Liver (tissue), 9 donors: Measurements from ENCODE around the gene NOS2. TPM values are rescaled to one million over a fixed set of nuclear protein-coding genes. Genes with fewer than 3 reads are reported as not detected.

Experiments used
- DNase-seq: peaks from one replicate; pipeline ENCODE4 v3.0.0-alpha.2; 2017; ENCODE audit warnings: low spot score
- H3K27ac ChIP-seq, 2 donors: one replicate each; pipeline ENCODE4 v1.7.0; 2013; ENCODE audit warnings: inconsistent platforms in 2 of 2, low read length in 2 of 2, control low read depth in 1 of 2, low read depth in 1 of 2, mild to moderate bottlenecking in 1 of 2
- H3K27me3 ChIP-seq, 4 donors: one replicate each; pipeline versions ENCODE4 v1.6.1 to v1.7.0; 2013; ENCODE audit warnings: low read length in 3 of 4, inconsistent platforms in 1 of 4, mild to moderate bottlenecking in 1 of 4, moderate library complexity in 1 of 4; ENCODE audit not compliant: control insufficient read depth in 4 of 4, insufficient read depth in 4 of 4
- H3K36me3 ChIP-seq, 4 donors: one replicate each; pipeline versions ENCODE4 v1.6.1 to v1.7.0; 2013; ENCODE audit warnings: low read length in 3 of 4, mild to moderate bottlenecking in 3 of 4, low read depth in 1 of 4, moderate library complexity in 1 of 4; ENCODE audit not compliant: control insufficient read depth in 4 of 4, insufficient read depth in 3 of 4
- H3K4me1 ChIP-seq, 4 donors: one replicate each; pipeline versions ENCODE4 v1.6.1 to v1.7.0; 2013; ENCODE audit warnings: low read length in 3 of 4, mild to moderate bottlenecking in 3 of 4, moderate library complexity in 1 of 4; ENCODE audit not compliant: control insufficient read depth in 4 of 4, insufficient read depth in 4 of 4
- H3K4me3 ChIP-seq, 3 donors: one replicate each; pipeline versions ENCODE4 v1.6.1 to v1.7.0; 2013; ENCODE audit warnings: low read length in 3 of 3, control low read depth in 1 of 3, low read depth in 1 of 3, mild to moderate bottlenecking in 1 of 3
- H3K9ac ChIP-seq, 2 donors: one replicate each; pipeline ENCODE4 v1.7.0; 2013; ENCODE audit warnings: low read length in 2 of 2, mild to moderate bottlenecking in 2 of 2, moderate library complexity in 2 of 2, control low read depth in 1 of 2, low read depth in 1 of 2
- H3K9me3 ChIP-seq, 4 donors: one replicate each; pipeline versions ENCODE4 v1.6.1 to v1.7.0; 2013; ENCODE audit warnings: low read length in 3 of 4; ENCODE audit not compliant: control insufficient read depth in 4 of 4
- EGR1 ChIP-seq, 2 donors: IDR thresholded peaks; 2 replicates each; pipeline ENCODE4 v1.6.1; 2016 to 2018; ENCODE audit warnings: antibody characterized with exemption in 2 of 2, low read depth in 2 of 2
- FOXA1 ChIP-seq: IDR thresholded peaks from 2 replicates; pipeline ENCODE4 v1.6.1; 2016; ENCODE audit warnings: antibody characterized with exemption
- FOXA2 ChIP-seq: IDR thresholded peaks from 2 replicates; pipeline ENCODE4 v1.6.1; 2016; ENCODE audit warnings: antibody characterized with exemption
- GABPA ChIP-seq, 2 donors: IDR thresholded peaks in 1 of 2; conservative IDR thresholded peaks in 1 of 2; 2 replicates each; pipeline ENCODE4 v1.6.1; 2016; ENCODE audit warnings: antibody characterized with exemption in 2 of 2, mild to moderate bottlenecking in 1 of 2, moderate library complexity in 1 of 2
- HNF4A ChIP-seq, 2 donors: conservative IDR thresholded peaks; 2 replicates each; pipeline ENCODE4 v1.6.1; 2016; ENCODE audit warnings: antibody characterized with exemption in 2 of 2, mild to moderate bottlenecking in 2 of 2
- HNF4G ChIP-seq: IDR thresholded peaks from 2 replicates; pipeline ENCODE4 v1.6.1; 2016; ENCODE audit warnings: antibody characterized with exemption
- JUND ChIP-seq, 2 donors: IDR thresholded peaks; 2 replicates each; pipeline ENCODE4 v1.6.1; 2016; ENCODE audit warnings: antibody characterized with exemption in 2 of 2
- NR2F2 ChIP-seq: IDR thresholded peaks from 2 replicates; pipeline ENCODE4 v1.6.1; 2016; ENCODE audit warnings: antibody characterized with exemption
- RAD21 ChIP-seq, 2 donors: IDR thresholded peaks; 2 replicates each; pipeline ENCODE4 v1.6.1; 2016; ENCODE audit warnings: antibody characterized with exemption in 2 of 2, mild to moderate bottlenecking in 2 of 2
- RXRA ChIP-seq, 2 donors: IDR thresholded peaks; 2 replicates each; pipeline ENCODE4 v1.6.1; 2017 to 2018; ENCODE audit warnings: antibody characterized with exemption in 2 of 2, mild to moderate bottlenecking in 1 of 2
- SP1 ChIP-seq: IDR thresholded peaks from 2 replicates; pipeline ENCODE4 v1.6.1; 2018; ENCODE audit warnings: antibody characterized with exemption, mild to moderate bottlenecking
- TAF1 ChIP-seq: conservative IDR thresholded peaks from 2 replicates; pipeline ENCODE4 v1.6.1; 2016; ENCODE audit warnings: antibody characterized with exemption, mild to moderate bottlenecking
- WGBS: extraction: QIAGEN DNeasy Blood & Tissue Kit; methylation state at CpG from one replicate; pipeline ENCODE4 v1.1.7; 2013; 5-methylcytosine and 5-hydroxymethylcytosine counted together
- polyA plus RNA-seq, 2 donors: library from polyadenylated mRNA; stranded (reverse) in 1 of 2; unstranded in 1 of 2; fragments of 200-250 nt in 1 of 2; fragments of >200 nt in 1 of 2; fragmentation: Nextera tagmentation in 1 of 2; extraction: Ambion mirVana in 1 of 2; gene quantifications; one replicate each; pipeline versions ENCODE4 v1.2.1 to v1.2.3, GENCODE V29; 2013 to 2015
- total RNA-seq, 2 donors: library from RNA; depleted of rRNA; stranded (reverse); fragments of >200 nt; gene quantifications; one replicate each; pipeline ENCODE4 v1.2.3, GENCODE V29; 2014
- TF ChIP-seq, protein P1 (sequence below): IDR thresholded peaks from 2 replicates; pipeline ENCODE4 v1.6.1; 2016; ENCODE audit warnings: antibody characterized with exemption
- TF ChIP-seq, protein P2 (sequence below): fragments of 150-350 bp; IDR thresholded peaks from 2 replicates; pipeline ENCODE4 v1.5.1; 2017; ENCODE audit warnings: improper control_type of control experiment, low read depth, low read length; ENCODE audit not compliant: missing input control
- TF ChIP-seq, protein P3 (sequence below): IDR thresholded peaks from 2 replicates; pipeline ENCODE4 v1.6.1; 2016; ENCODE audit warnings: antibody characterized with exemption
- TF ChIP-seq, protein P4 (sequence below): IDR thresholded peaks from 2 replicates; pipeline ENCODE4 v1.6.1; 2016; ENCODE audit warnings: antibody characterized with exemption, mild to moderate bottlenecking
- donor health status: healthy.
- donor health status: healthy.
- donor health status: healthy.
- donor health status: healthy.
- donor health status: healthy.

NOS2 gene
- total and polyA plus RNA-seq, 4 donors = under 0.01 to 0.01 TPM; not detected in 2

DNA sequence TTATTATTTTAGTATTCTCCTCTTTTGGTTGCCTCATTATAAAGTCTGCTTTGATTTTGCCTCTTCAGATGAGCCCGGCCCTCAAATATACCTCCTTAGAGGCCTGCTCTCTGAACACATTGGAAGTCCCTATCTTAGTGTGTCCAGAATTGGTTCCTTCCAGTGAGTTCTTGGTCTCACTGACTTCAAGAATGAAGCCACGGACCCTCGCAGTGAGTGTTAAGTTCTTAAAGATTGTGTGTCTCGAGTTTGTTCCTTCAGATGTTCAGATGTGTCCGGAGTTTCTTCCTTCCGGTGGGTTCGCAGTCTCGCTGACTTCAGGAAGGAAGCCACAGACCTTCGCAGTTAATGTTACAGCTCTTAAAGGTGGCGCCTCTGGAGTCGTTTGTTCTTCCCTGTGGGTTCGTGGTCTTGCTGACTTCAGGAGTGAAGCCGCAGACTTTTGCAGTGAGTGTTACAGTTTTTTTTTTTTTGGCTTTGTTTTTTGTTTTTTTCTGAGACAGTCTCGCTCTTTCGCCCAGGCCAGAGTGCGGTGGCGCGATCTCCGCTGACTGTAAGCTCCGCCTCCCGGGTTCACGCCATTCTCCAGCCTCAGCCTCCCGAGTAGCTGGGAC lies 45.8 kb upstream of the NOS2 start:
- TF ChIP-seq, protein P1, sequence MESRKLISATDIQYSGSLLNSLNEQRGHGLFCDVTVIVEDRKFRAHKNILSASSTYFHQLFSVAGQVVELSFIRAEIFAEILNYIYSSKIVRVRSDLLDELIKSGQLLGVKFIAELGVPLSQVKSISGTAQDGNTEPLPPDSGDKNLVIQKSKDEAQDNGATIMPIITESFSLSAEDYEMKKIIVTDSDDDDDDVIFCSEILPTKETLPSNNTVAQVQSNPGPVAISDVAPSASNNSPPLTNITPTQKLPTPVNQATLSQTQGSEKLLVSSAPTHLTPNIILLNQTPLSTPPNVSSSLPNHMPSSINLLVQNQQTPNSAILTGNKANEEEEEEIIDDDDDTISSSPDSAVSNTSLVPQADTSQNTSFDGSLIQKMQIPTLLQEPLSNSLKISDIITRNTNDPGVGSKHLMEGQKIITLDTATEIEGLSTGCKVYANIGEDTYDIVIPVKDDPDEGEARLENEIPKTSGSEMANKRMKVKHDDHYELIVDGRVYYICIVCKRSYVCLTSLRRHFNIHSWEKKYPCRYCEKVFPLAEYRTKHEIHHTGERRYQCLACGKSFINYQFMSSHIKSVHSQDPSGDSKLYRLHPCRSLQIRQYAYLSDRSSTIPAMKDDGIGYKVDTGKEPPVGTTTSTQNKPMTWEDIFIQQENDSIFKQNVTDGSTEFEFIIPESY = no peak
- no peak for TF ChIP-seq RXRA (IDR thresholded peaks at IDR 0.05)
- TF ChIP-seq TAF1 = no peak
- no peak for TF ChIP-seq EGR1 (IDR thresholded peaks at IDR 0.05; ENCODE audit: low read depth in 2 of 2)
- no peak for TF ChIP-seq FOXA1
- TF ChIP-seq NR2F2 = no peak
- TF ChIP-seq, protein P2, sequence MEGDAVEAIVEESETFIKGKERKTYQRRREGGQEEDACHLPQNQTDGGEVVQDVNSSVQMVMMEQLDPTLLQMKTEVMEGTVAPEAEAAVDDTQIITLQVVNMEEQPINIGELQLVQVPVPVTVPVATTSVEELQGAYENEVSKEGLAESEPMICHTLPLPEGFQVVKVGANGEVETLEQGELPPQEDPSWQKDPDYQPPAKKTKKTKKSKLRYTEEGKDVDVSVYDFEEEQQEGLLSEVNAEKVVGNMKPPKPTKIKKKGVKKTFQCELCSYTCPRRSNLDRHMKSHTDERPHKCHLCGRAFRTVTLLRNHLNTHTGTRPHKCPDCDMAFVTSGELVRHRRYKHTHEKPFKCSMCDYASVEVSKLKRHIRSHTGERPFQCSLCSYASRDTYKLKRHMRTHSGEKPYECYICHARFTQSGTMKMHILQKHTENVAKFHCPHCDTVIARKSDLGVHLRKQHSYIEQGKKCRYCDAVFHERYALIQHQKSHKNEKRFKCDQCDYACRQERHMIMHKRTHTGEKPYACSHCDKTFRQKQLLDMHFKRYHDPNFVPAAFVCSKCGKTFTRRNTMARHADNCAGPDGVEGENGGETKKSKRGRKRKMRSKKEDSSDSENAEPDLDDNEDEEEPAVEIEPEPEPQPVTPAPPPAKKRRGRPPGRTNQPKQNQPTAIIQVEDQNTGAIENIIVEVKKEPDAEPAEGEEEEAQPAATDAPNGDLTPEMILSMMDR = no peak
- TF ChIP-seq, protein P3, sequence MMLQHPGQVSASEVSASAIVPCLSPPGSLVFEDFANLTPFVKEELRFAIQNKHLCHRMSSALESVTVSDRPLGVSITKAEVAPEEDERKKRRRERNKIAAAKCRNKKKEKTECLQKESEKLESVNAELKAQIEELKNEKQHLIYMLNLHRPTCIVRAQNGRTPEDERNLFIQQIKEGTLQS = no peak
- TF ChIP-seq GABPA (IDR thresholded peaks at IDR 0.05 in 1 of 2, conservative IDR thresholded peaks at IDR 0.05 in 1 of 2) = no peak
- no peak for TF ChIP-seq HNF4G
- no peak for TF ChIP-seq HNF4A (conservative IDR thresholded peaks at IDR 0.05)
- TF ChIP-seq FOXA2 = no peak
- no peak for TF ChIP-seq RAD21 (IDR thresholded peaks at IDR 0.05)
- TF ChIP-seq, protein P4, sequence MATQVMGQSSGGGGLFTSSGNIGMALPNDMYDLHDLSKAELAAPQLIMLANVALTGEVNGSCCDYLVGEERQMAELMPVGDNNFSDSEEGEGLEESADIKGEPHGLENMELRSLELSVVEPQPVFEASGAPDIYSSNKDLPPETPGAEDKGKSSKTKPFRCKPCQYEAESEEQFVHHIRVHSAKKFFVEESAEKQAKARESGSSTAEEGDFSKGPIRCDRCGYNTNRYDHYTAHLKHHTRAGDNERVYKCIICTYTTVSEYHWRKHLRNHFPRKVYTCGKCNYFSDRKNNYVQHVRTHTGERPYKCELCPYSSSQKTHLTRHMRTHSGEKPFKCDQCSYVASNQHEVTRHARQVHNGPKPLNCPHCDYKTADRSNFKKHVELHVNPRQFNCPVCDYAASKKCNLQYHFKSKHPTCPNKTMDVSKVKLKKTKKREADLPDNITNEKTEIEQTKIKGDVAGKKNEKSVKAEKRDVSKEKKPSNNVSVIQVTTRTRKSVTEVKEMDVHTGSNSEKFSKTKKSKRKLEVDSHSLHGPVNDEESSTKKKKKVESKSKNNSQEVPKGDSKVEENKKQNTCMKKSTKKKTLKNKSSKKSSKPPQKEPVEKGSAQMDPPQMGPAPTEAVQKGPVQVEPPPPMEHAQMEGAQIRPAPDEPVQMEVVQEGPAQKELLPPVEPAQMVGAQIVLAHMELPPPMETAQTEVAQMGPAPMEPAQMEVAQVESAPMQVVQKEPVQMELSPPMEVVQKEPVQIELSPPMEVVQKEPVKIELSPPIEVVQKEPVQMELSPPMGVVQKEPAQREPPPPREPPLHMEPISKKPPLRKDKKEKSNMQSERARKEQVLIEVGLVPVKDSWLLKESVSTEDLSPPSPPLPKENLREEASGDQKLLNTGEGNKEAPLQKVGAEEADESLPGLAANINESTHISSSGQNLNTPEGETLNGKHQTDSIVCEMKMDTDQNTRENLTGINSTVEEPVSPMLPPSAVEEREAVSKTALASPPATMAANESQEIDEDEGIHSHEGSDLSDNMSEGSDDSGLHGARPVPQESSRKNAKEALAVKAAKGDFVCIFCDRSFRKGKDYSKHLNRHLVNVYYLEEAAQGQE = no peak
- TF ChIP-seq JUND (IDR thresholded peaks at IDR 0.05) = no peak
- TF ChIP-seq SP1 = no peak
- Histone ChIP-seq H3K36me3 (no peaks in the 10 kb centered on the region), H3K27me3 (no peaks in the 10 kb centered on the region), H3K4me3 (no peak overlapping the region), H3K4me1 (peaks cover 3 to 12% (median 9%) of the 10 kb centered on the region in 4 donors), H3K27ac (no peak overlapping the region), H3K9me3 (no peaks in the 10 kb centered on the region), H3K9ac (no peak overlapping the region)
- no peak for DNase-seq
- WGBS = 77% methylated on average over 23 of the region's 23 CpGs
